AG08395 (cell line): Measurements from ENCODE around the gene CPED1.

Experiments used
- DNase-seq: peaks from one replicate; pipeline ENCODE4 v3.0.0; 2012; ENCODE audit warnings: mixed read lengths, low spot score

The CPED1 gene

GRCh38 chr7:120988591-120989256, at the start of gene CPED1:
TSS of gene CPED1 (plus strand) at chr7:120988711. CDS start at chr7:120989622, 911 bp downstream.
- peak; percentile 56 for DNase-seq

- no peak for DNase-seq
Observed at GRCh38 chr7:120939345-120939744, 49.2 kb upstream of the CPED1 start.

- peak; percentile 6 for DNase-seq
Observed at GRCh38 chr7:120941064-120941463, 47.4 kb upstream of the CPED1 start.

- no peak for DNase-seq
Observed at GRCh38 chr7:120941856-120942255, 46.7 kb upstream of the CPED1 start.

- no peak for DNase-seq
Observed at GRCh38 chr7:120942861-120943260, 45.6 kb upstream of the CPED1 start.

- DNase-seq: no peak
Observed at GRCh38 chr7:120944826-120945562, 43.5 kb upstream of the CPED1 start.

- DNase-seq: no peak
Observed at GRCh38 chr7:120947980-120948379, 40.5 kb upstream of the CPED1 start.

- no peak for DNase-seq
Observed at GRCh38 chr7:120949393-120949911, 39.1 kb upstream of the CPED1 start.

- no peak for DNase-seq
Observed at GRCh38 chr7:120949998-120950538, 38.4 kb upstream of the CPED1 start.

- DNase-seq: peak; percentile 95
Observed at GRCh38 chr7:120950539-120951308, 37.8 kb upstream of the CPED1 start, which contains the start of gene ING3. TSS of gene ING3 (plus strand) at chr7:120950777. CDS start at chr7:120950897, 120 bp downstream.

GRCh38 chr7:120951309-120951699, 37.2 kb upstream of the CPED1 start:
- no peak for DNase-seq

GRCh38 chr7:120951826-120952225, 36.7 kb upstream of the CPED1 start:
- no peak for DNase-seq

- DNase-seq: no peak
Observed at GRCh38 chr7:120955577-120956149, 32.8 kb upstream of the CPED1 start.

- DNase-seq: no peak
Observed at GRCh38 chr7:120959929-120960484, 28.5 kb upstream of the CPED1 start.

- no peak for DNase-seq
Observed at GRCh38 chr7:120960714-120961113, 27.8 kb upstream of the CPED1 start.

GRCh38 chr7:120961638-120962173, 26.8 kb upstream of the CPED1 start:
- no peak for DNase-seq

- DNase-seq: no peak
Observed at GRCh38 chr7:120964088-120964487, 24.4 kb upstream of the CPED1 start.

- DNase-seq: no peak
Observed at GRCh38 chr7:120966961-120967360, 21.6 kb upstream of the CPED1 start.

GRCh38 chr7:120973849-120974248, 14.7 kb upstream of the CPED1 start:
- DNase-seq: no peak

GRCh38 chr7:120979765-120980499, 8.6 kb upstream of the CPED1 start:
- DNase-seq: peak; percentile 60

- no peak for DNase-seq
Observed at GRCh38 chr7:120981117-120981516, 7.4 kb upstream of the CPED1 start.
